HG03108 (cell line): ENCODE data around the gene ASRGL1.

Source experiments
- ATAC-seq: cut with Tn5 transposase; IDR thresholded peaks from one replicate; pipeline ENCODE4 v1.9.1; 2021; ENCODE audit warnings: moderate library complexity; ENCODE audit not compliant: unreplicated experiment

Gene ASRGL1

DNA sequence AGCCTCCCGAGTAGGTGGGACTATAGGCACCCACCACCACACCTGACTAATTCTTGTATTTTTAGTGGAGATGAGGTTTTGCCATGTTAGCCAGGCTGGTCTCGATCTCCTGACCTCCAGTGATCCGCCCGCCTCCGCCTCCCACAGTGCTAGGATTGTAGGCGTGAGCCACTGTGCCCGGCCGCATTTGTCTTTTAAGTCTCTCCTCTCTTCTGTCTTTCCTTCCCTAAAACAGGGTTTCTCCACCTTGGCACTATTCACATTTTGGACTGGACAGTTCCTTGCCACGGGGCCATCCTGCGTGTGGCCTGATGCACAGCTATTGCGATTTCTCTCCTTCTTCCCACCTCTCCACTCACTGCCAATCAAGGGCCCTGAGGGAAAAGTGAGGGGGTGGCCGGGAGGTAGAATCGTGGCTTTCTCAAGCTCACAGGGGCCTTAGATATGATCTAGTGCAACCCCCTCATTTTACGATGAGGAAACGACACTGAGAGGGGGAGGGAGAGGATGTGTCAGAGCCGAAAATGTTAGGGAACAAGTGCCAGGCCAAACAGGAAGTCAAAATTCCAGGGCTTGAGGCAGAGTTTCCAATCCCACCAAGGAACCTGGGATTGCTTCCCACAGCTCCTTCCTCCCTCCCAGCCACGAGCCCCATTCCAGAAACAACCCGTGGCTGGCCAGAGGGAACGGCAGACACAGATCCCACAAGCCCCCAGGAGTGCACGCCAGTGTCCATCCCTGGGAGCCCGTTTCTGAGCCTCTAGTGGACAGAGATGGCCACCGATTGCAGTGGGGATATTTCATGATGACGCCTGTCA is 102.7 kb downstream of the ASRGL1 start:
- no peak for ATAC-seq
